Chondrocyte (in vitro differentiated cells): ENCODE data around the gene SAP30L. TPM values are rescaled to one million over a fixed set of nuclear protein-coding genes. Genes with fewer than 3 reads are reported as not detected.

Experiments used
- DNase-seq: peaks from one replicate; pipeline ENCODE4 v3.0.0; 2021; ENCODE audit warnings: mixed read lengths, low spot score
- H3K27ac Mint-ChIP-seq: one replicate; pipeline ENCODE4 v1.8.0; 2021; ENCODE audit warnings: mild to moderate bottlenecking, moderate library complexity, mixed read lengths; ENCODE audit not compliant: unreplicated experiment
- H3K27me3 Mint-ChIP-seq: 2 replicates; pipeline ENCODE4 v1.8.0; 2021; ENCODE audit warnings: low read depth, mixed read lengths
- H3K36me3 Mint-ChIP-seq: 2 replicates; pipeline ENCODE4 v1.8.0; 2021; ENCODE audit warnings: low read depth, mixed read lengths
- H3K4me1 Mint-ChIP-seq: 2 replicates; pipeline ENCODE4 v1.8.0; 2021; ENCODE audit warnings: low read depth, mild to moderate bottlenecking, mixed read lengths
- H3K4me3 Mint-ChIP-seq: one replicate; pipeline ENCODE4 v1.8.0; 2021; ENCODE audit warnings: mild to moderate bottlenecking, moderate library complexity, mixed read lengths; ENCODE audit not compliant: unreplicated experiment
- H3K9me3 Mint-ChIP-seq: 2 replicates; pipeline ENCODE4 v1.8.0; 2021; ENCODE audit warnings: low read depth, mixed read lengths
- CTCF ChIP-seq: fragments of 200-600 bp; sonication (generic); IDR thresholded peaks from 2 replicates; pipeline ENCODE4 v1.5.0; 2021; ENCODE audit warnings: antibody characterized with exemption, mild to moderate bottlenecking, moderate library complexity
- total RNA-seq: library from RNA; stranded (reverse); gene quantifications from 3 replicates; pipeline ENCODE4 v1.2.1, GENCODE V29; 2021

The SAP30L gene
- total RNA-seq, 1 donor from 2014 or later = 33.8 TPM

GRCh38 chr5:154406231-154406630, 39.6 kb upstream of the SAP30L start:
- Mint-ChIP-seq H3K27ac (no peak overlapping the region), H3K9me3 (no peaks in the 10 kb centered on the region), H3K36me3 (peaks cover 11% of the 10 kb centered on the region), H3K4me1 (peaks cover 20% of the 10 kb centered on the region), H3K4me3 (no peak overlapping the region), H3K27me3 (no peaks in the 10 kb centered on the region)
- DNase-seq = no peak
- no peak for TF ChIP-seq CTCF

- H3K27me3 Mint-ChIP-seq = no peaks in the 10 kb centered on the region
Measured at GRCh38 chr5:154406826-154407225, 39.0 kb upstream of the SAP30L start.

GRCh38 chr5:154408811-154409210, 37.0 kb upstream of the SAP30L start:
- peaks cover 19% of the 10 kb centered on the region for H3K36me3 Mint-ChIP-seq
- H3K9me3 Mint-ChIP-seq = no peaks in the 10 kb centered on the region
- no peak overlapping the region for H3K4me3 Mint-ChIP-seq
- no peak overlapping the region for H3K27ac Mint-ChIP-seq
- no peak for DNase-seq
- TF ChIP-seq CTCF = no peak
- peaks cover 20% of the 10 kb centered on the region for H3K4me1 Mint-ChIP-seq
- no peaks in the 10 kb centered on the region for H3K27me3 Mint-ChIP-seq

More at GRCh38 chr5:154406826-154407225, 39.0 kb upstream of the SAP30L start:
- no peak for DNase-seq
- TF ChIP-seq CTCF = no peak
- no peak overlapping the region for H3K27ac Mint-ChIP-seq
- H3K4me1 Mint-ChIP-seq = peaks cover 20% of the 10 kb centered on the region
- peaks cover 12% of the 10 kb centered on the region for H3K36me3 Mint-ChIP-seq
- H3K9me3 Mint-ChIP-seq = no peaks in the 10 kb centered on the region
- H3K4me3 Mint-ChIP-seq = no peak overlapping the region

- H3K36me3 Mint-ChIP-seq = peaks cover 19% of the 10 kb centered on the region
Measured at GRCh38 chr5:154409230-154409840, 36.5 kb upstream of the SAP30L start.

GRCh38 chr5:154410008-154410407, 35.8 kb upstream of the SAP30L start:
- Mint-ChIP-seq H3K4me1 (peaks cover 8% of the 10 kb centered on the region), H3K9me3 (no peaks in the 10 kb centered on the region), H3K36me3 (peaks cover 20% of the 10 kb centered on the region), H3K27ac (no peak overlapping the region), H3K4me3 (no peak overlapping the region), H3K27me3 (no peaks in the 10 kb centered on the region)
- no peak for TF ChIP-seq CTCF
- DNase-seq = no peak

More at GRCh38 chr5:154409230-154409840, 36.5 kb upstream of the SAP30L start:
- DNase-seq = no peak
- Mint-ChIP-seq H3K4me3 (no peak overlapping the region), H3K9me3 (no peaks in the 10 kb centered on the region), H3K4me1 (peaks cover 15% of the 10 kb centered on the region), H3K27ac (no peak overlapping the region), H3K27me3 (no peaks in the 10 kb centered on the region)
- no peak for TF ChIP-seq CTCF
